Keratinocyte (primary cell): ENCODE measurements around the gene SPC24. TPM values are rescaled to one million over a fixed set of nuclear protein-coding genes. Genes with fewer than 3 reads are reported as not detected.
"Not testable (repeated sequence)": the region's sequence is repeated elsewhere in the genome, so short reads cannot be mapped to it uniquely, and the experiment has no call there.

ENCODE experiments used
- DNase-seq: peaks from one replicate; pipeline ENCODE4 v3.0.0-alpha.2; 2011; ENCODE audit warnings: low read depth, missing footprints, low spot score
- FAIRE-seq: peaks from 2 replicates; lab custom pipeline; 2011; peaks lifted over from hg19 to GRCh38; lab: Jason Lieb, UNC
- H2AFZ ChIP-seq: 2 replicates; pipeline ENCODE4 v1.6.0; 2012; ENCODE audit warnings: low read length, control low read depth, inconsistent platforms; ENCODE audit not compliant: control insufficient read depth
- H3K27ac ChIP-seq: 2 replicates; pipeline ENCODE4 v1.5.1; 2011; ENCODE audit warnings: low read length; ENCODE audit not compliant: control insufficient read depth, insufficient read depth
- H3K27me3 ChIP-seq: 3 replicates; pipeline ENCODE4 v1.6.0; 2011; ENCODE audit warnings: low read length; ENCODE audit not compliant: control insufficient read depth, insufficient read depth; ENCODE audit errors: extremely low read depth
- H3K36me3 ChIP-seq, 2 experiments: 2 replicates in 1 of 2; 3 replicates in 1 of 2; pipeline ENCODE4 v1.5.1; 2011; ENCODE audit warnings: low read length in 2 of 2, mild to moderate bottlenecking in 1 of 2; ENCODE audit not compliant: control insufficient read depth in 2 of 2, insufficient read depth in 2 of 2; ENCODE audit errors: extremely low read depth in 1 of 2
- H3K4me1 ChIP-seq: 3 replicates; pipeline ENCODE4 v1.5.1; 2011; ENCODE audit warnings: low read length; ENCODE audit not compliant: control insufficient read depth, insufficient read depth; ENCODE audit errors: extremely low read depth
- H3K4me2 ChIP-seq: 3 replicates; pipeline ENCODE4 v1.6.0; 2011; ENCODE audit warnings: low read depth, low read length; ENCODE audit not compliant: control insufficient read depth, insufficient read depth; ENCODE audit errors: extremely low read depth
- H3K4me3 ChIP-seq, 3 experiments: fragments of 200-600 bp in 1 of 3; sonication (generic) in 1 of 3; 2 replicates in 2 of 3; 3 replicates in 1 of 3; pipeline ENCODE4 v1.5.1; 2011 to 2016; ENCODE audit warnings: low read length in 3 of 3, mild to moderate bottlenecking in 3 of 3, control low read depth in 2 of 3, inconsistent platforms in 1 of 3, low read depth in 1 of 3, mixed read lengths in 1 of 3, mixed run types in 1 of 3, moderate library complexity in 1 of 3; ENCODE audit not compliant: control insufficient read depth in 2 of 3, insufficient read depth in 2 of 3; ENCODE audit errors: extremely low read depth in 1 of 3
- H3K79me2 ChIP-seq: 2 replicates; pipeline ENCODE4 v1.6.0; 2012; ENCODE audit warnings: low read length; ENCODE audit not compliant: control insufficient read depth, insufficient read depth
- H3K9ac ChIP-seq: 3 replicates; pipeline ENCODE4 v1.6.0; 2011; ENCODE audit warnings: low read length; ENCODE audit not compliant: control insufficient read depth, insufficient read depth; ENCODE audit errors: extremely low read depth
- H3K9me1 ChIP-seq: 3 replicates; pipeline ENCODE4 v1.6.0; 2011; ENCODE audit warnings: low read length; ENCODE audit not compliant: control insufficient read depth, insufficient read depth; ENCODE audit errors: extremely low read depth
- H3K9me3 ChIP-seq: 2 replicates; pipeline ENCODE4 v1.5.1; 2012; ENCODE audit warnings: low read depth, low read length; ENCODE audit not compliant: control insufficient read depth
- H4K20me1 ChIP-seq: 3 replicates; pipeline ENCODE4 v1.6.0; 2011; ENCODE audit warnings: low read length; ENCODE audit not compliant: control insufficient read depth, insufficient read depth; ENCODE audit errors: extremely low read depth
- EZH2 ChIP-seq: IDR thresholded peaks from one replicate; pipeline ENCODE4 v1.6.1; 2012; ENCODE audit warnings: inconsistent platforms, mild to moderate bottlenecking, low read length, moderate library complexity
- dilution Hi-C: fragments of 300-500 bp; cut with MboI; formaldehyde crosslinking; loops from one replicate; pipeline ENCODE4 v1.7.0; 2020; ENCODE audit warnings: low sequenced_read_pairs; ENCODE audit not compliant: extremely low pct_ligation_motif_present
- polyA plus RNA-seq, 5 experiments: library from polyadenylated mRNA; depleted of rRNA in 3 of 5; stranded (reverse) in 3 of 5; stranded (forward) in 1 of 5; unstranded in 1 of 5; fragments of >200 nt; gene quantifications; 1 replicate in 1 of 5; 2 replicates in 3 of 5; 3 replicates in 1 of 5; pipeline versions ENCODE4 v1.2.1 to v1.2.3, GENCODE V29; 2011 to 2012; ENCODE audit warnings: missing spikeins in 2 of 5, low read depth in 1 of 5, low replicate concordance in 1 of 5
- TF ChIP-seq, protein P1 (sequence below), 3 experiments: IDR thresholded peaks in 1 of 3; conservative IDR thresholded peaks in 1 of 3; optimal IDR thresholded peaks in 1 of 3; 2 replicates in 2 of 3; 3 replicates in 1 of 3; pipeline versions ENCODE3 to v1.5.1; 2011; ENCODE audit warnings: low read length in 3 of 3, mild to moderate bottlenecking in 3 of 3, moderate library complexity in 2 of 3, control low read depth in 1 of 3, inconsistent platforms in 1 of 3; ENCODE audit not compliant: insufficient read depth in 2 of 3; ENCODE audit errors: extremely low read depth in 1 of 3

The SPC24 gene
- polyA plus RNA-seq, 1 donor (not counting 4 experiments of a cell fraction or from before 2014, with no cell fraction given): 6.4 TPM

GRCh38 chr19:11105014-11105636 lies 50.5 kb downstream of the SPC24 start:
- FAIRE-seq (no peak), DNase-seq (no peak)
- TF ChIP-seq EZH2: no peak
- TF ChIP-seq, protein P1, sequence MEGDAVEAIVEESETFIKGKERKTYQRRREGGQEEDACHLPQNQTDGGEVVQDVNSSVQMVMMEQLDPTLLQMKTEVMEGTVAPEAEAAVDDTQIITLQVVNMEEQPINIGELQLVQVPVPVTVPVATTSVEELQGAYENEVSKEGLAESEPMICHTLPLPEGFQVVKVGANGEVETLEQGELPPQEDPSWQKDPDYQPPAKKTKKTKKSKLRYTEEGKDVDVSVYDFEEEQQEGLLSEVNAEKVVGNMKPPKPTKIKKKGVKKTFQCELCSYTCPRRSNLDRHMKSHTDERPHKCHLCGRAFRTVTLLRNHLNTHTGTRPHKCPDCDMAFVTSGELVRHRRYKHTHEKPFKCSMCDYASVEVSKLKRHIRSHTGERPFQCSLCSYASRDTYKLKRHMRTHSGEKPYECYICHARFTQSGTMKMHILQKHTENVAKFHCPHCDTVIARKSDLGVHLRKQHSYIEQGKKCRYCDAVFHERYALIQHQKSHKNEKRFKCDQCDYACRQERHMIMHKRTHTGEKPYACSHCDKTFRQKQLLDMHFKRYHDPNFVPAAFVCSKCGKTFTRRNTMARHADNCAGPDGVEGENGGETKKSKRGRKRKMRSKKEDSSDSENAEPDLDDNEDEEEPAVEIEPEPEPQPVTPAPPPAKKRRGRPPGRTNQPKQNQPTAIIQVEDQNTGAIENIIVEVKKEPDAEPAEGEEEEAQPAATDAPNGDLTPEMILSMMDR (optimal IDR thresholded peaks at IDR 0.05 in 1 of 3, IDR thresholded peaks at IDR 0.05 in 1 of 3, conservative IDR thresholded peaks at IDR 0.05 in 1 of 3; ENCODE audit: extremely low read depth in 1 of 3, insufficient read depth in 2 of 3, low read length in 3 of 3): no peak
- Histone ChIP-seq H3K4me3 (no peak overlapping the region), H3K9me3 (no peaks in the 10 kb centered on the region), H3K9ac (no peak overlapping the region), H3K27me3 (no peaks in the 10 kb centered on the region), H3K4me2 (no peak overlapping the region), H3K9me1 (no peaks in the 10 kb centered on the region), H4K20me1 (peaks cover 67% of the 10 kb centered on the region), H3K4me1 (no peaks in the 10 kb centered on the region), H2AFZ (no peak overlapping the region), H3K27ac (no peak overlapping the region), H3K79me2 (peaks cover 72% of the 10 kb centered on the region), H3K36me3 (peaks cover 50 to 64% of the 10 kb centered on the region in 2 experiments)
- dilution Hi-C loops: no loop called here

DNA sequence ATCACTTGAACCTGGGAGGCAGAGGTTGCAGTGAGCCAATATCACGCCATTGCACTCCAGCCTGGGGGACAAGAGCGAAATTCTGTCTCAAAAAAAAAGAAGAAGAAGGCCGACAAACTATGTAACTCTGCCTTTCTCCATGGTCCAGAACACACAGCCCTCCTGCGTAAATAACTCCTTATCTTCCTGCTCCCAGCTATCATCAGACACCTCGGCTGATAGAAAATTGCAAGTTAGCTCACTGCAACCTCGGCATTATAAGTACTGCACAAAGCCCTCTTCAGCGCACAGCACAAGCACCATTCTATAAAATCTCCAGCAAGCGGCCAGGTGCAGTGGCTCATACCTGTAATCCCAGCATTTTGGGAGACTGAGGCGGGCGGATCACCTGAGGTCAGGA lies 51.9 kb downstream of the SPC24 start:
- H3K9me1 ChIP-seq, H2AFZ ChIP-seq, H3K4me3 ChIP-seq, H3K9ac ChIP-seq, dilution Hi-C loops, FAIRE-seq, H3K4me2 ChIP-seq, H3K27me3 ChIP-seq, DNase-seq, H3K9me3 ChIP-seq, H3K4me1 ChIP-seq, H3K27ac ChIP-seq: not testable (repeated sequence)
- Histone ChIP-seq H4K20me1 (peaks cover 74% of the 10 kb centered on the region), H3K36me3 (peaks cover 52 to 66% of the 10 kb centered on the region in 2 experiments), H3K79me2 (peaks cover 76% of the 10 kb centered on the region)

- H3K27ac ChIP-seq: no peak overlapping the region
- H3K9me3 ChIP-seq: no peaks in the 10 kb centered on the region
- dilution Hi-C loops: no loop called here
- peaks cover 79% of the 10 kb centered on the region for H3K79me2 ChIP-seq
- H3K9me1 ChIP-seq: peaks cover 2% of the 10 kb centered on the region
- peaks cover 79% of the 10 kb centered on the region for H4K20me1 ChIP-seq
- H3K4me3 ChIP-seq: no peak overlapping the region
- TF ChIP-seq, protein P1 (optimal IDR thresholded peaks at IDR 0.05 in 1 of 3, IDR thresholded peaks at IDR 0.05 in 1 of 3, conservative IDR thresholded peaks at IDR 0.05 in 1 of 3; ENCODE audit: extremely low read depth in 1 of 3, insufficient read depth in 2 of 3, low read length in 3 of 3): no peak
- TF ChIP-seq EZH2: no peak
- no peak overlapping the region for H3K4me2 ChIP-seq
- H3K4me1 ChIP-seq: peaks cover 9% of the 10 kb centered on the region
- FAIRE-seq: no peak
- H3K36me3 ChIP-seq: peaks cover 51 to 67% of the 10 kb centered on the region in 2 experiments
- no peak for DNase-seq
- no peaks in the 10 kb centered on the region for H3K27me3 ChIP-seq
- no peak overlapping the region for H2AFZ ChIP-seq
- no peak overlapping the region for H3K9ac ChIP-seq
These were observed 52.6 kb downstream of the SPC24 start for GRCh38 chr19:11102944-11103343.
